HPDE6-E6E7 (cell line): ENCODE measurements around the gene OR11A1.

ENCODE experiments used
- DNase-seq: peaks from one replicate; pipeline ENCODE4 v3.0.0; 2011; ENCODE audit warnings: missing footprints; ENCODE audit errors: extremely low spot score

OR11A1 gene

GRCh38 chr6:29388533-29388932 lies 68.3 kb downstream of the OR11A1 start:
- DNase-seq: no peak

DNA sequence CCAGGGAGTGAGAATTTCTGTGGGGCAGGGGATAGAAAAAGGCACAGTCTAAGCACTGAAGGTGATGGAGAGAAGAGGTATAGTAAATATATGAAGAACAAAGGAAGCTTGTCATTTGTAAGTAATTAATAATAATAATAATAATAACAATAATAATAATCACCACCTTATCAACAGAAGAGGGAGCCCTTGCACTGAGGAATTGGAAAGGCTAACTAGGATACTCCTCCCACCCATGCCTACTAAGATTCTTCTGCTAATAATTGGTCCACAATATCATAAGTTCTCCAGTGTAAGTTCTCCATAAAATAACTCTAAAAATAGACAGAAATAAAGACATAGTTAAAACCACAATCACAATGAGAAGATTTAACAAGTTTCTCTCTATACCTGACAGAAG lies 80.9 kb downstream of the OR11A1 start:
- peak; percentile 2 for DNase-seq
